DMS53 treated with DMSO at 0.1 percent for 48 hours (cell line): ENCODE data around the gene TRAK1.
"Not testable (repeated sequence)": the region's sequence is repeated elsewhere in the genome, so short reads cannot be mapped to it uniquely, and the experiment has no call there.

Experiments used
- DNase-seq: peaks from one replicate; lab custom pipeline; 2025; ENCODE audit not compliant: unreplicated experiment; lab: John Stamatoyannopoulos, UW

The TRAK1 gene

DNA sequence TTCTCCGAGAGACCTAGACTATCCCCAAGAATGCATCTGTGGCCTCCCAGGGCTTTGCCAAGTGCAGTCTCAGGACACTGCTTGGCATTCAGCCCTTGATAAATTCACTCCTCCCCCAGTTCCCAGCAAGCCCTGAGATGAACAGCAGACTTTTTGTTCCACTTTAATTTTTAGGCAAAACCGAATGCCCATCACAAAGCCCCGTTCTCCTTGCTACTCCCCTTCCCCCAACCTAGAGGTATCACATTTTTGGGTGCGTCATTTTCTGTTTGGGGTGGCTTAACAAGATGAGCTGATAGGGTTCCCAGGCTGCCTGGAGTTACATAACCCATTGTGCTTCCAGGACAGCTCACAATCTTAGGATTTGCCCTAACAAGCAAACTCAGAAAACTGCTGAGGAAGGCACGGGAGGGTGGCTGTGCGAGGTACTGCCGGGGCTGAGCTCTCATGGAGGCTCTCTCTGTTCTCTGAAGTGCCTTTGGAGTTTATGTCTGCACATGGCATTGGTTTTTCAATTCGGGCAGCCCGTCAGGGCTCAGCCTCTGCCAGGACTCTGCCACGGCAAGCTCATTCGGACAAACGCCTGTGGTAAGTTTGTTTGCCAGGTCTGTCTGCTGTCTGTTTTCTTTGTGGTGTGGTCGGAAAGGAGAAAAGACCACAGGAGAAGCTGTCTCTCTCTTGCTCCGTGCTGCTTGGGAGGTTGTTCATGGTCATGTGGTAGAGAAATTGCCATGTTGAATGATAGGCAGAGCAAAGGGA is at the start of gene TRAK1:
Gene TRAK1 (plus strand): TSS at position 385 of the 759 bp plus-strand sequence. CDS start 113 bp downstream, at position 498.
- no peak for DNase-seq

- no peak for DNase-seq
Observed at GRCh38 chr3:42042747-42043098, 48.4 kb upstream of the TRAK1 start.

- no peak for DNase-seq
Observed at GRCh38 chr3:42043099-42043813, 47.9 kb upstream of the TRAK1 start.

DNA sequence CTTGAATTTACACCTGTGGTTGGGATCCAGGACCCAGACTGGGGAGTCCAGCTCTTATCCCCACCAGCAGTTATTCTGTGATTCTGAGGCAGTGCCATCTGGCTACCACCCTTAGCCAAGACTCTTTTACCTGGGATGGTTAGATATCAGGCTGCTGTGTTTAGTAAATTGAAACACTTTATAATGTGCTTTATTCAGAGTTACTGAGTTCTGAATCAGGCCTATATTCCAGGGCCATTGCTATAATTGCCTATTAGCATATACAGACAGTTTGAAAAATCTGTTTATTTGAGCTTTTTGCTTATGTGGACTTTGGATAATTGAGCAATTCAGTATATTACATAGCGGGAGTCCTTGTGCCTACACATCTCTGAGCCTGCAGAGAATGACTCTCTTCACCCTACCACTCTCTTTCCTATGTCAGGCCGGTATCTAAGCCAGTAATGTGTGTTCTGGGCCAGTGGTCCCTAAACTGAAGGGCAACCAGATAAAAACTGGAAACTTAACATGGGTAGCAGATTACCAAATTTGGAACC is 45.4 kb upstream of the TRAK1 start:
- DNase-seq: no peak

DNA sequence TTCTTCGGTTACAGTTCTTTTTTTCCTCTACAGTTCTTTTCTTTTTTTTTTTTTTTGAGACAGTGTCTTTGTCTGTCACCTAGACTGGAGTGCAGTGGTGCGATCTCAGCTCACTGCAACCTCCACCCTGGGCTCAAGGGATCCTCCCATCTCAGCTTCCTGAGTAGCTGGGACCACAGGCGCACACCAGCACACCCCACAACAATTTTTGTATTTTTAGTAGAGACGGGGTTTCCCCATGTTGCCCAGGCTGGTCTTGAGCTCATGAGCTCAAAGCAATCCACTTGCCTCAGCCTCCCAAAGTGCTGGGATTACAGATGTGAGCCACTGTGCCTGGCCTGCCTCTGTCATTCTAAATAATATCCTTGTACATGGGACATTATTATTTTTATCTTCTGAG is 42.6 kb upstream of the TRAK1 start:
- DNase-seq: not testable (repeated sequence)

DNA sequence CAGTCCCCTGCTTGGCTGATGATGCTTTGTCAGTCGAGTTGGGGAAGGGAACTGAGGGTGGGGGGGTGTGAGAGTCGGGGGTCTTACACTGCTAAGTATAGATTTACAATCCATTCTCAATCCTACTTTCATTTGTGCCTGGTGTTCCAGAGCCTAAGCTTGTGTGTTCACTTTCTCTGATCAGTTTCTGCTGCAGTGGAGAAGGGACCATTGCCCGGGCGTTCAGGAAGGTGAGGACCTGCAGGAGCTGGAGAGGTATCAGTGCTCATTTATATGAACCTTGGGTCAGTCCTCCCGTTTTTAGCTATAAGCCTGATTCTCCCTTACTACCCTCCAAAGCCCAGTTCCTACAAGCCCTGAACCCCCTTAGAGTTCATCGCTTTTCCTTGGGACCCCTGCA is 41.0 kb upstream of the TRAK1 start:
- DNase-seq: no peak

DNA sequence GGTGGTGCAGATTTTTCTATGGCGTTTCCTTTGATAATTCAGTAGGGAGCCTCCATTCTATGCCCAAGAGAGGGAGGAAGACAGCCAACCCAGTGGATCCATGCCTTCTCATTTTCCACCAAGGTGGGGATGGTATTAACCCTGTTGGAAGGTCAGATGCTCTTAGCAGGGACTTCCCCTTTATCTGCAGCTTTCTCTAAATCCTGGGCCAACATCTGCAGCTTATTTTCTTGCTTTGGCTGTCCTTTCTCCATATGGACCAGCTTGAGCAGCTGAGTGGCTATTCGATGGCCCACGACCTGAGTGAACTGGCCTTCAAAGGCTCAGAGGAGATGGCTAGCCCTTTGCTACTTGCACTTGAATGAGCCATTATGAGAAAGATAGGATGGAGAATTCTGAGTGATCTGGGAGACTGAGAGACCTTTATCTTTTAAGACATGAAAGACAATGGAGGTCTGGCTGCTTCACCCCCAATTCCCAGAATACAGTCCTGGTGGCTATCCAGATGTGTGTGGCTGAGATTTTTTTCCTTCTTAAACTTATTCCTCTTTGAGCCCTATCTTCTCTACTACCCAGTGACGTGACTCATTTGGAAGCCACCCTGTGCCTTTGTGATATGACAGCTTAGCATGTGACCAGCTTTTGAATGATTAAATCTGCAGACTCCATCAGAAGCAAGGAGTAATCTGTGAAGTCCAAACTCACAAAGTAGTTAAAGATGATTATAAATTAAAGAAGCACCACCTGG is 39.6 kb upstream of the TRAK1 start:
- DNase-seq: no peak

- DNase-seq: no peak
Observed at GRCh38 chr3:42052132-42052483, 39.0 kb upstream of the TRAK1 start.

GRCh38 chr3:42052484-42053351 is 38.4 kb upstream of the TRAK1 start:
- DNase-seq: no peak

DNA sequence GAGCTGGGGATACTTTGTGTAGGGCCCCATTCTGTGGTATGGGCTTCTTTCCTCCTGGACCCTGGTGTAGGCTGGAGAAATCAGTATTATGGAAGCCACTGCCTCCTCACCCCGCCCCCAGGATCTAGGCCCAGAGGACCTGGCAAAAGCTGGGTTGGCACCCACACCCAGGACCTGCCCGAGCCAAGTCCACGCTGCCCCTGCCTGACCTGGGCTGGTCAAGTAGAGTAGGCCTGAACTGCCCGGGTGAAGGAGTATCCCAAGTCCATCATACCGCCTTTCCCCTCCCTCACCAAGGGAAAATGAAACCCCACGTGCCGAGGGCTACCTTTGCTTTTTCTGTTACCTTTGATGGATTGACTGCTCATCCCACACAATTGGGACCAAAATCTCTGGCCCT is 37.7 kb upstream of the TRAK1 start:
- DNase-seq: no peak

DNA sequence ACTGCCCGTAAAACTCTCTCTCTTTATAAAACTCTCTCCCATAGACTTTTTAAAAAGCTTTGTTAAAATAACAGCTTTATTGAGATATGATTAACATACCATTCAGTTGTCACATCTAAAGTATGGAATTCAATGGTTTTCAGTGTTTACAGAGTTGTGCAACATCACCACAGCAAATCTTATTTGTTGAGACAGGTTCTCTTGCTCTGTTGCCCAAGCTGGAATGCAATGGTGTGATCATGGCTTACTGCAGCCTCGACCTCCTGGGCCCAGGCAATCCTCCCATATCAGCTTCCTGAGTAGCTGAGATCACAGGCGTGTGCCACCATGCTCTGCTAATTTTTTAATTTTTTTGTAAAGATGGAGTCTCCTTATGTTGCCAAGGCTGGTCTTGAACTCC is 35.9 kb upstream of the TRAK1 start:
- DNase-seq: no peak

- no peak for DNase-seq
Observed at GRCh38 chr3:42056840-42057239, 34.3 kb upstream of the TRAK1 start.

DNA sequence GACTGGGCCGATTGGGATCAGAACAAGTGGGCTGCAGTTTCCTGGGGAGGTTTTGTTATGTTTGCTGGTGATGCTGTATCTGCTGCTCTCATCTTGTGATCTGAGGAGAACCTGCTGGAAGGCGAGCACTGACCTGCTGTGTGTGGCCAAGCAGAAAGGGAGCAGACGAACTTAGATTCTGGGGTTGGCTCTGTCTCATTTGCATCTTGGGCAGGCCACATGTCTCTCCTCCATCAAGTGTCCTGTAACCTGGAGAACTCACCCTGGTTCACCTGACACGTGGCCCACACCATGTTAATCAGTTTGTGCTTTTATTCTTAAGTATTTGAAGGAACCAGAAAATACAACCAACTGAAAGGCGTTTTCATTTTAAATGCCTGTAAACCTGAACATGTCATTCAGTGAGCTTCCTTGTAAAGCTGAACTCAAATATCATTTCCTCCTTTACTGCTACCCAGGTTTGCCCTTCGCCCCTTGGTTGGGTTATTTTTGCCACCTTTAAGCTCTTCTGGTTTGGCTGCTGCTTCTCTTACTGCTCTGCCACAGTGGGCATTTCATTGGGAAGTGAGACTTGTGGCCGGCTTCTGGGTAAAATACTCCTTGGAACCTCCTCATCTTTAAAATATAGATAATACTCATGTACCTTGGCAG is 33.5 kb upstream of the TRAK1 start:
- no peak for DNase-seq

DNA sequence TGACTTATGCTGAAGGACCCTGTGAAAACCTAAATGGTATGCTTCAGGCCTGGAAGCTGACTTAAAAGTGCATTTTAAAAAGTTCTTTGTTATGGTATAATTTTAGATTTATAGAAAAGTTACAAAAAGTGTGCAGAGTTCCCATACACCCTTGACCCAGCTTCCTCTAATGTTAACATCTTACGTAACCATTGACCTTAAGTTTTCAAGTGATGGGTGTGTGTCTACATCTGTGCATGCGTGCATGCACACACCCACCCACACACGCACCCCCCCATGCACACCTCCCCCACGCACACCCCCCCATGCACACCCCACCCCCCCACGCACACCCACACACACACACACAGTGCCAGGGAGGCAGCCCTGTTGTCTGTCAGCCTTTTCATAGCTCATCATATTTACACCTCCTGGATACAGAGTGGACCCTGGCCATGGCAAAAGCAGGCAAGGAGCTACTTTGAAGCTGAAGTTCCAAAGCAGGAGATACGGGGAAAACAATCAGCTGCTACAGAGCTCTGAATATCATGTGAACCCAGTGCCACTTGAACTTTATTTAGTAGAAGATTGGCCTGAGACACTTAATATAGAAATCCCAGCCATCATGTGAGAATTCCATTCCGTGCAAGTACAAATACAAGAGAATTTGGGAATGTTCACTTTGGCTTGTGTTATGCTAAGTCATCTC is 30.0 kb upstream of the TRAK1 start:
- DNase-seq: no peak

DNA sequence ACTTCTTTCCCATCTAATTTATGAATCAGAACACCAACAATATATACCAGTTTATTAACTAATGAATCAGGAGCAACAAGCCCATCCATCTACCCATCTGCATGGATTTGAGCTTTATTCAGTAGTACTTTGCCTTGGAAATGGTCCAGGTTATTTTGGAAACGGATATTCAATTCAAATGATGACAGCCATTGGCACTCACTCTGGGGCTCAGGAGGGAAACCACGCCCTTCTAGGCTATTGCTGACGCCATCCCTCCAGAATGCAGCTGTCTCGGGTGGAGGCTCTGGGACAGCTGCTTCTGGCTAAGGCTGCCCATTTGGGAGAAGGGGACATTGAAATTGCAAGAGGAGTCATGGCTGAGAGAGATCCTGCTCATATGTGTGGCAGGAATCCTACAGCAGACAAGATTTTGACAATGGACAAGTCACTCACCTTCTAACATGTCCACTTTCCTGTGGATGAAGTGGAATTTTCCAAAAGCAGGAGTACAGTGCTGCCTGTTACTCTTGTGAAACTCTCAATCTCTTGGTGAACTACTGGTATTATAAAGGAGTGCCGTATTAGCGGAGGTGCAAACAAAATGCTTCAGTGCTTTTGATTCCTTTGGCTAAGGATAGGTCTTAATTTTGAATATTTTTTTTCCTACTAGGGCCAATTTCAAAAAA is 29.3 kb upstream of the TRAK1 start:
- no peak for DNase-seq

GRCh38 chr3:42062464-42062863 is 28.7 kb upstream of the TRAK1 start:
- DNase-seq: no peak

GRCh38 chr3:42063888-42064287 is 27.3 kb upstream of the TRAK1 start:
- no peak for DNase-seq

- no peak for DNase-seq
Observed at GRCh38 chr3:42066516-42067181, 24.5 kb upstream of the TRAK1 start.

- DNase-seq: no peak
Observed at GRCh38 chr3:42067326-42067725, 23.8 kb upstream of the TRAK1 start.
